ENCODE measurements around the gene PRKN.

- TF ChIP-seq POLR2A (IDR thresholded peaks at IDR 0.05): no peak
- no peak for TF ChIP-seq CTCF (IDR thresholded peaks at IDR 0.05)
- TF ChIP-seq EP300 (IDR thresholded peaks at IDR 0.05; ENCODE audit: low read depth): no peak
- TF ChIP-seq POLR2AphosphoS5 (IDR thresholded peaks at IDR 0.05): no peak
Observed at GRCh38 chr6:161813156-161813555, 914.4 kb downstream of the PRKN start.
